Measurements from ENCODE around the gene SPTBN2. TPM values are rescaled to one million over a fixed set of nuclear protein-coding genes. Genes with fewer than 3 reads are reported as not detected.

SPTBN2 gene
- total RNA-seq, 4 donors from 2014 or later, result 435 to 663 (median 597) TPM

DNA sequence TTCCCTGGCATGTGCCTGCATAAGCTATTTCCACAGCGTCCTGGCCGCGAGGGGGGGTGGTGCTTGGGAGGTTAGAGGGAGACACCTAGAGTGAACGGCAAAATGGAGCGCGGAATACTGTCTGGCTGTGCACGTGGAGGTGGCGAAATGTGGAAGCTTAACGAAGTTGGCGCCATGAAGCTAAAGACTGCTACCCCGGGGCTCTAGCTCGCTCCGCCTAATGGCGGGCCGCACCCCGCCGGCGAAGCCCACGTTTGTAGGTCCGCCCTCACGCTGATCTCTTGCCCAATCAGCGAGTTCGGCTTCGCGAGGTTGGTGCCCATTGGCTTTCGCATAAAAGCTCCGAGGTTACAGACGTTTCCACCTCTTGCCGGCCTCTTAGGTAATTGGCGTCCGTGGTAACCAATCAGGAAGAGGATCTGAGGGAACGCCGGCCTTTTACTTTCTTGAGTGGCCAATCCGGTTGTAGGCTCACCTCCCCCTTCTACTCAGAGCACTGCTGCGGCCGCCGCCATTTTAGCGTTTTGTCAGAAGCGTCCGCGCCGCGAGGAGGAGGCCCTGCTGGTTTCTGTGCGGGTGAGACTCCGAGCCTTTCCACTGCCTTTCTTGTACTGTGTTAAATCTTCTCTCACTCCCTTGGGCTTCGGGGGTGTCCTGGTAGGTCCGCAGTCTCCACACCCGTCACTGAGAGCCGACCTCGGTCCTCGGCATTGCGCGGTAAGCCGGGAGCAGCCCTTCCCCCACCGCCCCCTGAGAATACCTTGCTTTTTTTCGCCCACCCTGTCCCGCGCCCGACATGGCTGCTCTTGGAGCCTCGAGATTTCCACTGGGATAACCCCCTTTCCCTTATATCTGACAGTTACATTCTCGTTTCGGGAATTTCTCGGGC lies 90.6 kb downstream of the SPTBN2 start, which contains the start of gene RBM4:
Gene RBM4 (plus strand): TSS at position 527 of the 889 bp plus-strand sequence. CDS start 1,009 bp downstream, outside the sequence.
- intact Hi-C loops (cut with DNase I; ENCODE audit: low total_unique reads), result no loop called here
- TF ChIP-seq, protein P1, sequence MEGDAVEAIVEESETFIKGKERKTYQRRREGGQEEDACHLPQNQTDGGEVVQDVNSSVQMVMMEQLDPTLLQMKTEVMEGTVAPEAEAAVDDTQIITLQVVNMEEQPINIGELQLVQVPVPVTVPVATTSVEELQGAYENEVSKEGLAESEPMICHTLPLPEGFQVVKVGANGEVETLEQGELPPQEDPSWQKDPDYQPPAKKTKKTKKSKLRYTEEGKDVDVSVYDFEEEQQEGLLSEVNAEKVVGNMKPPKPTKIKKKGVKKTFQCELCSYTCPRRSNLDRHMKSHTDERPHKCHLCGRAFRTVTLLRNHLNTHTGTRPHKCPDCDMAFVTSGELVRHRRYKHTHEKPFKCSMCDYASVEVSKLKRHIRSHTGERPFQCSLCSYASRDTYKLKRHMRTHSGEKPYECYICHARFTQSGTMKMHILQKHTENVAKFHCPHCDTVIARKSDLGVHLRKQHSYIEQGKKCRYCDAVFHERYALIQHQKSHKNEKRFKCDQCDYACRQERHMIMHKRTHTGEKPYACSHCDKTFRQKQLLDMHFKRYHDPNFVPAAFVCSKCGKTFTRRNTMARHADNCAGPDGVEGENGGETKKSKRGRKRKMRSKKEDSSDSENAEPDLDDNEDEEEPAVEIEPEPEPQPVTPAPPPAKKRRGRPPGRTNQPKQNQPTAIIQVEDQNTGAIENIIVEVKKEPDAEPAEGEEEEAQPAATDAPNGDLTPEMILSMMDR (IDR thresholded peaks at IDR 0.05), result no peak
- peak in 1 of 2 donors; percentile 83 for TF ChIP-seq POLR2A (IDR thresholded peaks at IDR 0.05)
- peak; percentile 99 to 100 for DNase-seq (ENCODE audit: low spot score in 2 of 2)

DNA sequence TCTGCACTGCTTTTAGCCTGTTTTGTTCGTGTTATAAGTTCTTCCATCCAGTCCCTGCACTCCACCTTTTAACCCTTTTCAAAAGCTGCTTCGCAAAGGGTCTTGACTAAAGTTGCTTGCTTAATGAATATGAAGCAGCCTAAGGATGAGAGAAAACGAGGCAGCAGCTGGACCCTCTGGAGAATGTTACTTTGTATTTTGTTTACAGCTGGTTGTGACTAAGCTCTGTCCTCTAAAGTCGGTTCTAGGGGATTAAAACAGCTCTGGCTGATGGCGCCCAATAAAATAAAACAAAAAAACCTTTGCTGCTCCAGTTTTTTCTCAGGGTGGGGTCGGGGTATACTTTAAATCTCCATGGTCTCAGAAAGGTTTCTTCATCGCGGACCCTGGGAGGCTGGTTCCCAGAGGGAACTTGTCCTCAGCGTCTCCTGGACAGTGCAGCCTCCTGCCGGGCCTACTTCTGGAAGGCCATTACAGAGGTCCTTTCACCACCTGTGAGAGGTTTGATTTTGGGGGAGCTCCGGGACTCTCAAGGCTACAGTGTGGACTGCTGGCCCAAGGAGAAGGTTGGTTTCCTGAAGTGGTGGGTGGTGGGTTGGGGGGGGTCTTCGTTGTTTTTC lies 91.3 kb downstream of the SPTBN2 start:
- H3K4me3 ChIP-seq (ENCODE audit: low read depth, poor library complexity, severe bottlenecking), result no peak overlapping the region
- 47 to 54% methylated on average over 12 of the region's 12 CpGs for WGBS, 2 donors
- peak in 1 of 2 donors; percentile 21 for DNase-seq (ENCODE audit: low spot score in 2 of 2)
- intact Hi-C loops (cut with DNase I; ENCODE audit: low total_unique reads), result no loop called here
- TF ChIP-seq, protein P1 (IDR thresholded peaks at IDR 0.05), result no peak
- TF ChIP-seq POLR2A (IDR thresholded peaks at IDR 0.05), result no peak

More for the DNA sequence above, 90.6 kb downstream of the SPTBN2 start, which contains the start of gene RBM4:
- peak within 1 kb of the TSS; percentile 68 for H3K4me3 ChIP-seq (ENCODE audit: low read depth, poor library complexity, severe bottlenecking)
- WGBS, 2 donors, result 1 to 2% methylated on average over 61 to 63 of the region's 63 CpGs

DNA sequence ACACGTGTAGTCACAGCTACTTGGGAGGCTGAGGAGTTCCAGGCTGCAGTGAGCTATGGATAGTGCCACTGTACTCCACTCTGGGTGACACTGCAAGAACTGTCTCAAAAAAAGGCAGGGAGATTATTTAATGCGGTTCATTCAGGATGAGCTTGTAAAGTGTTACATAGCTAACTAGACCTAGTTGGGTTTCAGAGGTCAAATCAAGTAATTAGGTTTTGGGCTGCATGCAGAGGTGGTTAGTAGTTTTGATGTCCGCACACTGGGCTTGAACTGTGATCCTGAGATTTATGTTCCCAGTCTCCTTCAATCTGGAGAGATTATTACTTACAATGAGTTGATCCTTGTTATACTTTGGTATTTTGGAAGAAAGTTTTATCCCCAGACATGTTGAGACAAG lies 92.6 kb downstream of the SPTBN2 start:
- no peak for TF ChIP-seq POLR2A (IDR thresholded peaks at IDR 0.05)
- TF ChIP-seq, protein P1 (IDR thresholded peaks at IDR 0.05), result no peak
- intact Hi-C loops (cut with DNase I; ENCODE audit: low total_unique reads), result no loop called here
- 72 to 77% methylated on average over 3 of the region's 3 CpGs for WGBS, 2 donors
- DNase-seq (ENCODE audit: low spot score in 2 of 2), result peak in 1 of 2 donors; percentile 12
- H3K4me3 ChIP-seq (ENCODE audit: low read depth, poor library complexity, severe bottlenecking), result no peak overlapping the region

Other genes with a start within 250 kb of the SPTBN2 start
- 10 to 100 TPM; 15.5 to 48.5 (median 20.1) TPM for gene DPP3, start 248.8 kb downstream of the SPTBN2 start, total RNA-seq
- 10 to 100 TPM; 27.4 to 51.6 (median 37.1) TPM for gene BBS1, start 218.6 kb downstream of the SPTBN2 start, total RNA-seq
- gene ZDHHC24, start 183.2 kb downstream of the SPTBN2 start, total RNA-seq, result 10 to 100 TPM in 3 of 4 donors, 1 to 10 TPM in 1; 9.9 to 18.0 (median 14.7) TPM
- gene ACTN3, start 182.3 kb downstream of the SPTBN2 start, total RNA-seq, result not detected
- gene CTSF, start 160.6 kb downstream of the SPTBN2 start, total RNA-seq, result 100 to 1,000 TPM in 2 of 4 donors, 10 to 100 TPM in 2; 96.4 to 120 (median 103) TPM
- under 1 TPM; 0.11 to 0.42 (median 0.25) TPM for gene CCDC87, start 136.2 kb downstream of the SPTBN2 start, total RNA-seq
- 10 to 100 TPM; 13.7 to 24.2 (median 15.2) TPM for gene CCS, start 136.0 kb downstream of the SPTBN2 start, total RNA-seq
- gene RBM14, start 112.6 kb downstream of the SPTBN2 start, total RNA-seq, result 10 to 100 TPM; 35.8 to 47.4 (median 44.6) TPM
- gene RBM4, start 90.5 kb downstream of the SPTBN2 start, total RNA-seq, result 10 to 100 TPM; 59.2 to 96.6 (median 76.0) TPM
- gene RBM4B, start 51.3 kb downstream of the SPTBN2 start, total RNA-seq, result 10 to 100 TPM in 2 of 4 donors, 1 to 10 TPM in 2; 8.6 to 18.0 (median 12.2) TPM
- 10 to 100 TPM; 23.8 to 32.8 (median 29.7) TPM for gene RCE1, start 114.2 kb upstream of the SPTBN2 start, total RNA-seq
- 10 to 100 TPM in 3 of 4 donors, 1 to 10 TPM in 1; 5.5 to 14.1 (median 10.3) TPM for gene LRFN4, start 127.8 kb upstream of the SPTBN2 start, total RNA-seq
- 10 to 100 TPM in 3 of 4 donors, 1 to 10 TPM in 1; 7.3 to 22.5 (median 17.4) TPM for gene PC, start 229.2 kb upstream of the SPTBN2 start, total RNA-seq
- not detected for gene C11orf86, start 246.1 kb upstream of the SPTBN2 start, total RNA-seq